Progenitor cell of endocrine pancreas (in vitro differentiated cells): ENCODE results near the gene KRTAP5-5. TPM values are rescaled to one million over a fixed set of nuclear protein-coding genes. Genes with fewer than 3 reads are reported as not detected.
"Not testable (repeated sequence)": the region's sequence is repeated elsewhere in the genome, so short reads cannot be mapped to it uniquely, and the experiment has no call there.

Source experiments
- DNase-seq: peaks from one replicate; pipeline ENCODE4 v3.0.0; 2021; ENCODE audit warnings: low spot score; ENCODE audit not compliant: unreplicated experiment
- H3K27ac Mint-ChIP-seq: 2 replicates; pipeline ENCODE4 v1.8.0; 2021; ENCODE audit warnings: mild to moderate bottlenecking, moderate library complexity, mixed read lengths
- H3K27me3 Mint-ChIP-seq: 2 replicates; pipeline ENCODE4 v1.8.0; 2021; ENCODE audit warnings: mixed read lengths
- H3K36me3 Mint-ChIP-seq: 2 replicates; pipeline ENCODE4 v1.8.0; 2022; ENCODE audit warnings: mixed read lengths; ENCODE audit not compliant: insufficient read depth
- H3K4me1 Mint-ChIP-seq: 2 replicates; pipeline ENCODE4 v1.8.0; 2021; ENCODE audit warnings: low read depth, mixed read lengths
- H3K4me3 Mint-ChIP-seq: 2 replicates; pipeline ENCODE4 v1.8.0; 2021; ENCODE audit warnings: low read depth, mild to moderate bottlenecking, moderate library complexity, mixed read lengths
- H3K9me3 Mint-ChIP-seq: 2 replicates; pipeline ENCODE4 v1.8.0; 2021; ENCODE audit warnings: low read depth, mixed read lengths
- total RNA-seq: library from RNA; stranded (reverse); gene quantifications from 2 replicates; pipeline ENCODE4 v1.2.1, GENCODE V29; 2021
- TF ChIP-seq, protein P1 (sequence below): fragments of 200-600 bp; sonication (generic); IDR thresholded peaks from one replicate; pipeline ENCODE4 v1.5.0; 2021; ENCODE audit warnings: antibody characterized with exemption, mild to moderate bottlenecking; ENCODE audit not compliant: unreplicated experiment

Gene KRTAP5-5
- total RNA-seq, 1 donor from 2014 or later: not detected

DNA sequence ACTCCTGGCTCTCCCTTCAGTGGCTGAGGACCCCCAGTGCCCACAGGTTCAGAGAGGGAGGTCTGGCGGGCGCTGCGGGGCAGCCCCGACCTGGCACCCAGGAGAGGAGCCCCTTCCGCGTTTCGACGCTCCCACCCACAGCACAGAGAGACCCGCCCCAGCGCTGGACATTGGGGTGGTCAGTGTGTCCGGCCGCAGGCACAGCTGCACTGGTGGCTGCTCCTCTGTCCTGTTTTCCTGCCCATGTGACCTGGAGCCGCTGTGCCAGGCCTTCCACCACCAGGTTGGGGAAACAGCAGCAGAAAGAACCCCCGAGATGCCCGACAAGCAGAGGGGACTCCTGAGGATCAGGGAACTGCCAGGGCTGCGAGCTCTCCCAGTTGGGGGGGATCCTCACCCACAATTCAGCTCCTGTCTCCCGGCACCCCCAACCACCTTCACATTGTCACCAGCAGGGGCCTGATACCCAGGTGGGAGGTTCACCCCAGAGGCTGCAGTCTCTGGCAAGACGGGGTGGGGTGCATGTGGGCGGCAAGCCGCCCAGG lies 13.6 kb downstream of the KRTAP5-5 start:
- no peaks in the 10 kb centered on the region for H3K36me3 Mint-ChIP-seq
- TF ChIP-seq, protein P1, sequence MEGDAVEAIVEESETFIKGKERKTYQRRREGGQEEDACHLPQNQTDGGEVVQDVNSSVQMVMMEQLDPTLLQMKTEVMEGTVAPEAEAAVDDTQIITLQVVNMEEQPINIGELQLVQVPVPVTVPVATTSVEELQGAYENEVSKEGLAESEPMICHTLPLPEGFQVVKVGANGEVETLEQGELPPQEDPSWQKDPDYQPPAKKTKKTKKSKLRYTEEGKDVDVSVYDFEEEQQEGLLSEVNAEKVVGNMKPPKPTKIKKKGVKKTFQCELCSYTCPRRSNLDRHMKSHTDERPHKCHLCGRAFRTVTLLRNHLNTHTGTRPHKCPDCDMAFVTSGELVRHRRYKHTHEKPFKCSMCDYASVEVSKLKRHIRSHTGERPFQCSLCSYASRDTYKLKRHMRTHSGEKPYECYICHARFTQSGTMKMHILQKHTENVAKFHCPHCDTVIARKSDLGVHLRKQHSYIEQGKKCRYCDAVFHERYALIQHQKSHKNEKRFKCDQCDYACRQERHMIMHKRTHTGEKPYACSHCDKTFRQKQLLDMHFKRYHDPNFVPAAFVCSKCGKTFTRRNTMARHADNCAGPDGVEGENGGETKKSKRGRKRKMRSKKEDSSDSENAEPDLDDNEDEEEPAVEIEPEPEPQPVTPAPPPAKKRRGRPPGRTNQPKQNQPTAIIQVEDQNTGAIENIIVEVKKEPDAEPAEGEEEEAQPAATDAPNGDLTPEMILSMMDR: no peak
- DNase-seq: no peak
- no peak overlapping the region for H3K27ac Mint-ChIP-seq
- H3K4me3 Mint-ChIP-seq: no peak overlapping the region
- H3K4me1 Mint-ChIP-seq: peaks cover 6% of the 10 kb centered on the region
- peaks cover 29% of the 10 kb centered on the region for H3K27me3 Mint-ChIP-seq
- H3K9me3 Mint-ChIP-seq: no peaks in the 10 kb centered on the region

- H3K36me3 Mint-ChIP-seq: no peaks in the 10 kb centered on the region
Observed at GRCh38 chr11:1644601-1645356, 15.2 kb downstream of the KRTAP5-5 start.

DNA sequence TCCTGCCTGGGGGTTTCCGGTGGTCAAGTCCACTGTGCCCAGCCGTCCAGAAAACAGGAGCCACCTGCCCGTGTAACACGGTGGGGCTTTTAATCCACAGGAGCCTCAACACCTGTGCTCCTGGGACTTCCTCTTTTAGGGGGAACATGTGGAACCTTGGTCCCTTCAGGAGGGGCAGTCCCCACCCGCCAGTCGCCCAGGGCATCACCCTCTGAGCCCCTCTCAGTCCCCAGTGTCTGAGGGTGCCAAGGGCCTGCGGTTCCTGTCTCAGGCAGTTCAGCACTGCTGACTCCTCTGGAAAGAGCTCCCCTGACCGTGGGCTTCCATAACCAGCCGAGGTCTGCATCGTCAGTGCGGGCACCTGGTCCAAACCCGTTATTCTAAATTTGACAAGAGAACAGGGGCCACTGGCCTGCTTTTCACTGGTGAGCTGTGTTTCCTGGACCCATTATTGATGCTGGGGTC lies 15.8 kb downstream of the KRTAP5-5 start:
- DNase-seq: no peak
- peaks cover 18% of the 10 kb centered on the region for H3K27me3 Mint-ChIP-seq
- no peaks in the 10 kb centered on the region for H3K9me3 Mint-ChIP-seq
- H3K4me1 Mint-ChIP-seq: no peaks in the 10 kb centered on the region
- no peak overlapping the region for H3K27ac Mint-ChIP-seq
- no peaks in the 10 kb centered on the region for H3K36me3 Mint-ChIP-seq
- H3K4me3 Mint-ChIP-seq: no peak overlapping the region
- TF ChIP-seq, protein P1: no peak

More at GRCh38 chr11:1644601-1645356, 15.2 kb downstream of the KRTAP5-5 start:
- no peak overlapping the region for H3K4me3 Mint-ChIP-seq
- H3K9me3 Mint-ChIP-seq: no peaks in the 10 kb centered on the region
- H3K27me3 Mint-ChIP-seq: peaks cover 24% of the 10 kb centered on the region
- H3K27ac Mint-ChIP-seq: no peak overlapping the region
- no peak for DNase-seq
- peaks cover 3% of the 10 kb centered on the region for H3K4me1 Mint-ChIP-seq
- TF ChIP-seq, protein P1: no peak

- not testable (repeated sequence) for DNase-seq, H3K4me3 Mint-ChIP-seq, H3K9me3 Mint-ChIP-seq, H3K4me1 Mint-ChIP-seq, H3K36me3 Mint-ChIP-seq, H3K27ac Mint-ChIP-seq
- H3K27me3 Mint-ChIP-seq: peaks cover 23% of the 10 kb centered on the region
Observed at GRCh38 chr11:1646540-1646939, 17.0 kb downstream of the KRTAP5-5 start.

DNA sequence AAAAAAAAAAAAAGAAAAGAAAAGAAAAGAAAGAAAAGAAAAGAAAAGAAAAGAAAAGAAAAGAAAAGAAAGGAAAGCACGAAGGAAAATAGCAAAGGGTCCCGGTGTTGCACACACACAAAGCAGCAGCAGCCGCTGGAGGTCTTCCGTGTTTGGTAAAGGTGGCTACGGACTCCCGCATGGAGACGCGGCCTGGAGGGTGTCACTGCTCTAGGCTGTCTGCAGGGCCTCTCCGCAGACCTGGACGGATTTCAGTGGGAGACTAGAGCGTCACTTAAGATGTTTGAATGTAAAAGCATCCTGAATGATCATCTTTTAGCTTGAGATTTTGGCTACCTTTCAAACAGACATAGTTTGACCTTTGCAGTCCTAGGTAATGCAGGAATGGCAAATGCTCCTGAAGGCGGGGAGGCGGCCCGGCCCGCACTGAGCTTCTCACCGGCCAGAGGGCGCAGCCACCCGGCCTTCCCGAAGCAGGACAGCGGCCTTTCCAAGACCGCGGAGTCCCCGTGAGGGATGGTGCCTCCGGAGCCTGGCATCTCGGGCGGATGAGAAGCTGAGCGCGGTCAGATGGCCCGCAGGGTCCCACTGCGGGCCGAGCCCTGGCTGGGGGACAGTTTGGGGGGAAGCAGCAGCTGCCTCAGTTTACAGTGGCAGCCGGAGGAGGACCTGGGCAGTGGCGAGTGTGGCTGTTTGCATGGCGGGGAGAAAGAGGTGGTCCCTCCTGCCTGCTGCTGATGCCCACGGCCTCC lies 18.5 kb downstream of the KRTAP5-5 start:
- Mint-ChIP-seq H3K4me3 (no peak overlapping the region), H3K27me3 (peaks cover 26% of the 10 kb centered on the region), H3K27ac (peak overlapping the region; percentile 67), H3K36me3 (no peaks in the 10 kb centered on the region), H3K9me3 (no peaks in the 10 kb centered on the region), H3K4me1 (no peaks in the 10 kb centered on the region)
- TF ChIP-seq, protein P1: no peak
- DNase-seq: no peak
